HCT116 (cell line): ENCODE measurements around the gene NCOA1. TPM values are rescaled to one million over a fixed set of nuclear protein-coding genes. Genes with fewer than 3 reads are reported as not detected.

Experiments used
- ATAC-seq: fragments of 200-7000 bp; cut with Tn5 transposase; 2 replicates; pipeline ENCODE4 v1.9.1; 2020; ENCODE audit warnings: mild to moderate bottlenecking, moderate library complexity
- BruUV-seq: library from RNA; stranded (reverse); fragments of 400-500 nt; replicated peaks from 2 replicates; lab custom pipeline; 2021; lab: Mats Ljungman, UMichigan
- CTCF ChIA-PET: fragments of 300-600 bp; sonication (Branson Sonifier 250); formaldehyde crosslinking; loops from one replicate; lab custom pipeline; 2021; ENCODE audit warnings: antibody characterized with exemption; lab: Charles Lee
- POLR2A ChIA-PET: fragments of 300-600, 350-600 bp; sonication (Branson Sonifier 250); formaldehyde crosslinking; loops from one replicate; lab custom pipeline; 2021; ENCODE audit warnings: antibody characterized with exemption; lab: Charles Lee
- RAD21 ChIA-PET, 2 experiments: fragments of 300-600 bp; sonication (Branson Sonifier 250); formaldehyde crosslinking; loops; one replicate each; lab custom pipeline; 2023; ENCODE audit warnings: low total read pairs in 2 of 2; ENCODE audit not compliant: uncharacterized antibody in 2 of 2, unreplicated experiment in 2 of 2, low non-redundant PET in 1 of 2; lab: Charles Lee
- DNase-seq: peaks from one replicate; pipeline ENCODE4 v3.0.0-alpha.2; 2010; ENCODE audit warnings: low read depth, low spot score
- H2AFZ ChIP-seq: fragments of 200-600 bp; shearing (Covaris generic), sonication (generic); 2 replicates; pipeline ENCODE4 v1.6.1; 2017; ENCODE audit warnings: low read depth, mixed run types, mixed read lengths, antibody characterized with exemption, low read length; ENCODE audit not compliant: poor library complexity, severe bottlenecking
- H3K27ac ChIP-seq: 2 replicates; pipeline ENCODE4 v1.5.1; 2012; ENCODE audit warnings: low read depth, low read length
- H3K27me3 ChIP-seq: fragments of 200-600 bp; sonication (generic); 2 replicates; pipeline ENCODE4 v1.6.1; 2016; ENCODE audit warnings: mixed run types, low read length, mixed read lengths; ENCODE audit not compliant: insufficient read depth
- H3K36me3 ChIP-seq, 2 experiments: fragments of 200-500 bp in 1 of 2; fragments of 200-600 bp in 1 of 2; sonication (Bioruptor generic) in 1 of 2; sonication (generic) in 1 of 2; 2 replicates each; pipeline versions ENCODE4 v1.5.1 to v1.6.1; 2014 to 2016; ENCODE audit warnings: low read length in 2 of 2, inconsistent platforms in 1 of 2, mixed read lengths in 1 of 2, mixed run types in 1 of 2; ENCODE audit not compliant: insufficient read depth in 2 of 2, control insufficient read depth in 1 of 2
- H3K4me1 ChIP-seq, 2 experiments: fragments of 200-600 bp in 1 of 2; sonication (generic) in 1 of 2; 2 replicates each; pipeline versions ENCODE4 v1.5.1 to v1.6.1; 2012 to 2017; ENCODE audit warnings: low read length in 2 of 2, inconsistent platforms in 1 of 2, mild to moderate bottlenecking in 1 of 2, mixed read lengths in 1 of 2, mixed run types in 1 of 2, moderate library complexity in 1 of 2; ENCODE audit not compliant: insufficient read depth in 2 of 2, control insufficient read depth in 1 of 2
- H3K4me2 ChIP-seq: fragments of 200-600 bp; sonication (generic); 2 replicates; pipeline ENCODE4 v1.6.1; 2017; ENCODE audit warnings: mixed run types, low read length, mixed read lengths
- H3K4me3 ChIP-seq, 2 experiments: fragments of 200-600 bp in 1 of 2; sonication (generic) in 1 of 2; replicated peaks in 1 of 2; 2 replicates each; pipeline ENCODE4 v1.5.1; 2011 to 2016; ENCODE audit warnings: low read length in 2 of 2, control low read depth in 1 of 2, low read depth in 1 of 2, mild to moderate bottlenecking in 1 of 2, mixed read lengths in 1 of 2, mixed run types in 1 of 2
- H3K79me2 ChIP-seq: fragments of 200-600 bp; sonication (generic); 2 replicates; pipeline ENCODE4 v1.6.1; 2017; ENCODE audit warnings: mild to moderate bottlenecking, mixed run types, low read length, moderate library complexity, mixed read lengths; ENCODE audit not compliant: insufficient read depth
- H3K9ac ChIP-seq: fragments of 200-600 bp; sonication (generic); 2 replicates; pipeline ENCODE4 v1.6.1; 2016; ENCODE audit warnings: low read length, mixed read lengths
- H3K9me2 ChIP-seq: fragments of 200-600 bp; sonication (generic), shearing (Covaris generic); 2 replicates; pipeline ENCODE4 v1.6.1; 2017; ENCODE audit warnings: mixed run types, mild to moderate bottlenecking, moderate library complexity; ENCODE audit not compliant: insufficient read depth
- H3K9me3 ChIP-seq, 2 experiments: fragments of 200-500 bp in 1 of 2; fragments of 200-600 bp in 1 of 2; sonication (Bioruptor generic) in 1 of 2; sonication (generic) in 1 of 2; 2 replicates each; pipeline ENCODE4 v1.6.1; 2014 to 2017; ENCODE audit warnings: low read length in 2 of 2, mixed read lengths in 2 of 2, inconsistent platforms in 1 of 2, low read depth in 1 of 2, mild to moderate bottlenecking in 1 of 2, mixed run types in 1 of 2, moderate library complexity in 1 of 2; ENCODE audit not compliant: control insufficient read depth in 1 of 2, insufficient read depth in 1 of 2
- H4K20me1 ChIP-seq: fragments of 200-600 bp; sonication (generic), shearing (Covaris generic); 2 replicates; pipeline ENCODE4 v1.6.1; 2017; ENCODE audit warnings: mixed run types, mild to moderate bottlenecking, moderate library complexity; ENCODE audit not compliant: insufficient read depth
- ATF3 ChIP-seq: IDR thresholded peaks from 2 replicates; pipeline ENCODE4 v1.6.1; 2012
- CEBPB ChIP-seq: IDR thresholded peaks from 2 replicates; pipeline ENCODE4 v1.6.1; 2012; ENCODE audit warnings: low read depth
- CTCF ChIP-seq, 3 experiments: fragments of 200-600 bp in 1 of 3; sonication (generic) in 1 of 3; IDR thresholded peaks in 2 of 3; conservative IDR thresholded peaks in 1 of 3; 2 replicates each; pipeline ENCODE4 v1.5.1; 2012 to 2017; ENCODE audit warnings: low read depth in 2 of 3, low read length in 2 of 3, antibody characterized with exemption in 1 of 3, borderline replicate concordance in 1 of 3, control low read depth in 1 of 3, mild to moderate bottlenecking in 1 of 3, mixed read lengths in 1 of 3, mixed run types in 1 of 3, moderate library complexity in 1 of 3; ENCODE audit not compliant: insufficient read depth in 1 of 3
- EGR1 ChIP-seq: IDR thresholded peaks from 2 replicates; pipeline ENCODE4 v1.6.1; 2012; ENCODE audit warnings: low read depth
- ELF1 ChIP-seq: IDR thresholded peaks from 2 replicates; pipeline ENCODE4 v1.6.1; 2012; ENCODE audit warnings: low read depth, borderline replicate concordance
- EZH2 ChIP-seq: fragments of 200-600 bp; sonication (generic); IDR thresholded peaks from 2 replicates; pipeline ENCODE4 v1.6.1; 2017; ENCODE audit warnings: antibody characterized with exemption, mixed run types
- FOSL1 ChIP-seq: IDR thresholded peaks from 2 replicates; pipeline ENCODE4 v1.6.1; 2012; ENCODE audit warnings: low read depth
- POLR2A ChIP-seq: IDR thresholded peaks from 2 replicates; pipeline ENCODE4 v1.7.0; 2011; ENCODE audit warnings: borderline replicate concordance; ENCODE audit not compliant: insufficient read depth, insufficient read length; ENCODE audit errors: extremely low read depth
- POLR2AphosphoS5 ChIP-seq: IDR thresholded peaks from 2 replicates; pipeline ENCODE4 v1.6.1; 2011; ENCODE audit warnings: mild to moderate bottlenecking, low read depth, low read length, moderate library complexity
- REST ChIP-seq: IDR thresholded peaks from 2 replicates; pipeline ENCODE4 v1.6.1; 2012; ENCODE audit warnings: low read depth
- SRF ChIP-seq: IDR thresholded peaks from 2 replicates; pipeline ENCODE4 v1.6.1; 2012; ENCODE audit warnings: low read depth
- TCF7L2 ChIP-seq: IDR thresholded peaks from 2 replicates; pipeline ENCODE4 v1.7.0; 2011; ENCODE audit warnings: borderline replicate concordance, inconsistent platforms; ENCODE audit not compliant: insufficient read depth, insufficient read length; ENCODE audit errors: extremely low read depth
- YY1 ChIP-seq: IDR thresholded peaks from 2 replicates; pipeline ENCODE4 v1.6.1; 2011; ENCODE audit warnings: low read length, low read depth, moderate library complexity, mild to moderate bottlenecking; ENCODE audit not compliant: insufficient replicate concordance; ENCODE audit errors: extremely low read depth
- ZBTB33 ChIP-seq: IDR thresholded peaks from 2 replicates; pipeline ENCODE4 v1.6.1; 2011; ENCODE audit warnings: mild to moderate bottlenecking, low read length, moderate library complexity; ENCODE audit not compliant: insufficient replicate concordance; ENCODE audit errors: extremely low read depth
- ZFX ChIP-seq: fragments of 450-650 bp; IDR thresholded peaks from 2 replicates; pipeline ENCODE4 v1.6.1; 2017
- intact Hi-C: fragments of 100-400 bp; cut with micrococcal nuclease; formaldehyde crosslinking; loops from 2 replicates; pipeline ENCODE4 v1.10.0; 2022
- total RNA-seq: library from RNA; stranded (reverse); gene quantifications from one replicate; pipeline ENCODE4 v1.2.1, GENCODE V29; 2021; ENCODE audit not compliant: unreplicated experiment

NCOA1 gene
- total RNA-seq, 1 experiment from 2014 or later: 10.4 TPM

GRCh38 chr2:24754985-24755705, 264.1 kb downstream of the NCOA1 start:
- DNase-seq (no peak), ATAC-seq (no peak)
- Histone ChIP-seq H3K9me3 (no peaks in the 10 kb centered on the region), H3K27ac (no peak overlapping the region), H2AFZ (no peak overlapping the region), H4K20me1 (no peaks in the 10 kb centered on the region), H3K4me1 (no peaks in the 10 kb centered on the region), H3K4me3 (no peak overlapping the region), H3K4me2 (no peak overlapping the region), H3K9ac (no peak overlapping the region), H3K79me2 (no peaks in the 10 kb centered on the region), H3K36me3 (peaks cover 0 to 3% of the 10 kb centered on the region in 2 experiments; a peak in 1 of 4 replicates), H3K9me2 (no peaks in the 10 kb centered on the region), H3K27me3 (no peaks in the 10 kb centered on the region)
- ChIA-PET CTCF (no interaction called here), RAD21 (no interaction called here), POLR2A (no interaction called here)
- intact Hi-C loops: no loop called here
- no peak for TF ChIP-seq CEBPB
- no peak for TF ChIP-seq YY1
- TF ChIP-seq FOSL1: no peak
- TF ChIP-seq EGR1: no peak
- TF ChIP-seq CTCF (IDR thresholded peaks at IDR 0.05 in 2 of 3, conservative IDR thresholded peaks at IDR 0.05 in 1 of 3; ENCODE audit: borderline replicate concordance in 1 of 3, insufficient read depth in 1 of 3, low read depth in 2 of 3, low read length in 2 of 3): no peak
- TF ChIP-seq POLR2A: no peak
- no peak for TF ChIP-seq REST
- no peak for TF ChIP-seq ZFX
- no peak for TF ChIP-seq TCF7L2
- TF ChIP-seq ATF3: no peak
- no peak for TF ChIP-seq EZH2
- TF ChIP-seq POLR2AphosphoS5: no peak
- no peak for TF ChIP-seq ZBTB33
- no peak for TF ChIP-seq SRF
- no peak for TF ChIP-seq ELF1
- no TSS peak for BruUV-seq
